Naive thymus-derived CD4-positive, alpha-beta T cell (primary cell): Measurements from ENCODE around the gene CEP19. TPM values are rescaled to one million over a fixed set of nuclear protein-coding genes. Genes with fewer than 3 reads are reported as not detected.
A peak's percentile ranks its signal among the peaks of the same experiment; 100 is the strongest.

Source experiments
- ATAC-seq: fragments of 150-1000 bp; cut with Tn5 transposase; 2 replicates; pipeline ENCODE4 v1.10.0; 2021; ENCODE audit warnings: mild to moderate bottlenecking, moderate library complexity
- CTCF ChIA-PET: fragments of 350-600 bp; sonication (Branson Sonifier 250); formaldehyde crosslinking; loops from one replicate; lab custom pipeline; 2021; ENCODE audit warnings: antibody characterized with exemption; lab: Charles Lee
- POLR2A ChIA-PET: fragments of 350-600 bp; sonication (Branson Sonifier 250); formaldehyde crosslinking; loops from one replicate; lab custom pipeline; 2021; ENCODE audit warnings: antibody characterized with exemption, inconsistent platforms; lab: Charles Lee
- DNase-seq, 9 donors: peaks; one replicate each; pipeline versions ENCODE4 v3.0.0 to v3.0.0-alpha.2; 2020 to 2022; ENCODE audit warnings: mixed read lengths in 1 of 9
- H3K27ac ChIP-seq: one replicate; pipeline ENCODE4 v1.7.0; 2013; ENCODE audit warnings: mild to moderate bottlenecking, low read depth, low read length, moderate library complexity
- H3K27me3 ChIP-seq, 2 donors: one replicate each; pipeline ENCODE4 v1.7.0; 2013; ENCODE audit warnings: low read length in 2 of 2, mild to moderate bottlenecking in 2 of 2, moderate library complexity in 2 of 2; ENCODE audit not compliant: control insufficient read depth in 2 of 2, insufficient read depth in 2 of 2
- H3K36me3 ChIP-seq, 3 experiments: 1 replicate in 2 of 3; 2 replicates in 1 of 3; pipeline ENCODE4 v1.7.0; 2013; ENCODE audit warnings: low read length in 3 of 3, mild to moderate bottlenecking in 3 of 3, moderate library complexity in 1 of 3; ENCODE audit not compliant: insufficient read depth in 3 of 3, control insufficient read depth in 2 of 3
- H3K4me1 ChIP-seq, 2 donors: one replicate each; pipeline ENCODE4 v1.7.0; 2013; ENCODE audit warnings: low read length in 2 of 2, mild to moderate bottlenecking in 2 of 2, moderate library complexity in 1 of 2; ENCODE audit not compliant: control insufficient read depth in 2 of 2, insufficient read depth in 2 of 2
- H3K4me3 ChIP-seq: 2 replicates; pipeline ENCODE4 v1.7.0; 2013; ENCODE audit warnings: mild to moderate bottlenecking, low read length
- H3K9me3 ChIP-seq, 3 experiments: 1 replicate in 2 of 3; 2 replicates in 1 of 3; pipeline ENCODE4 v1.7.0; 2013; ENCODE audit warnings: low read length in 3 of 3; ENCODE audit not compliant: control insufficient read depth in 2 of 3
- H3K27ac Mint-ChIP-seq, 9 donors: one replicate each; pipeline ENCODE4 v1.8.0; 2020 to 2022; ENCODE audit warnings: mixed read lengths in 9 of 9, mild to moderate bottlenecking in 8 of 9, moderate library complexity in 5 of 9, inconsistent platforms in 2 of 9
- H3K27me3 Mint-ChIP-seq, 5 donors: one replicate each; pipeline ENCODE4 v1.8.0; 2021 to 2022; ENCODE audit warnings: mixed read lengths in 5 of 5, mild to moderate bottlenecking in 1 of 5
- H3K36me3 Mint-ChIP-seq, 5 donors: one replicate each; pipeline ENCODE4 v1.8.0; 2020 to 2022; ENCODE audit warnings: mixed read lengths in 5 of 5, mild to moderate bottlenecking in 3 of 5, inconsistent platforms in 1 of 5
- H3K4me1 Mint-ChIP-seq, 7 donors: one replicate each; pipeline ENCODE4 v1.8.0; 2020 to 2022; ENCODE audit warnings: mixed read lengths in 7 of 7, mild to moderate bottlenecking in 3 of 7, inconsistent platforms in 1 of 7
- H3K4me3 Mint-ChIP-seq, 10 donors: one replicate each; pipeline ENCODE4 v1.8.0; 2020 to 2022; ENCODE audit warnings: mild to moderate bottlenecking in 10 of 10, mixed read lengths in 10 of 10, moderate library complexity in 6 of 10, inconsistent platforms in 2 of 10
- H3K9me3 Mint-ChIP-seq, 11 donors: one replicate each; pipeline ENCODE4 v1.8.0; 2020 to 2022; ENCODE audit warnings: mixed read lengths in 11 of 11, mild to moderate bottlenecking in 4 of 11, inconsistent platforms in 1 of 11, moderate library complexity in 1 of 11
- intact Hi-C, 2 donors: fragments of 100-400 bp; cut with micrococcal nuclease; formaldehyde crosslinking; loops; one replicate each; pipeline ENCODE4 v1.15.1; 2023
- polyA plus RNA-seq, 2 donors: library from polyadenylated mRNA; unstranded; fragments of 300-500 nt; fragmentation: Illumina TruSeq; gene quantifications; one replicate each; pipeline ENCODE4 v1.2.3, GENCODE V29; 2021
- total RNA-seq, 6 experiments: library from RNA in 5 of 6; stranded (reverse) in 5 of 6; gene quantifications; 1 replicate in 5 of 6; 2 replicates in 1 of 6; pipeline ENCODE4 v1.2.3 and lab custom pipeline; 2021 to 2026

Gene CEP19
- total and polyA plus RNA-seq, 7 experiments from 2014 or later = 0.96 to 10.7 (median 6.9) TPM

GRCh38 chr3:196712514-196713413, 714 bp upstream of the CEP19 start:
- peak; percentile 64 for ATAC-seq

GRCh38 chr3:196708467-196708866, 3.6 kb downstream of the CEP19 start:
- Mint-ChIP-seq H3K36me3 (peaks cover 0 to 10% (median 5%) of the 10 kb centered on the region in 5 donors), H3K4me3 (no peak overlapping the region), H3K4me1 (peaks cover 15 to 33% (median 24%) of the 10 kb centered on the region in 7 donors), H3K27ac (peak overlapping the region in 2 of 9 donors; percentile 8 to 84), H3K27me3 (no peaks in the 10 kb centered on the region), H3K9me3 (no peaks in the 10 kb centered on the region)
- ChIA-PET POLR2A (interaction anchor here (0.6 to 2.7 kb wide), 3 partner anchors 22 to 378 kb away, joined by 3 to 13 read pairs (median 3); partner anchors contain the start of gene PAK2), CTCF (no interaction called here)
- no peaks in the 10 kb centered on the region for H3K9me3 ChIP-seq
- no peaks in the 10 kb centered on the region for H3K36me3 ChIP-seq
- no peak for DNase-seq
- H3K27ac ChIP-seq = no peak overlapping the region
- peaks cover 12 to 14% of the 10 kb centered on the region in 2 donors for H3K4me1 ChIP-seq
- H3K4me3 ChIP-seq = no peak overlapping the region
- H3K27me3 ChIP-seq = no peaks in the 10 kb centered on the region
- intact Hi-C loops = no loop called here
- ATAC-seq = no peak

More at GRCh38 chr3:196712514-196713413, 714 bp upstream of the CEP19 start:
- Mint-ChIP-seq H3K4me3 (peak overlapping the region; percentile 78 to 89 (median 84)), H3K4me1 (peaks cover 16 to 48% (median 34%) of the 10 kb centered on the region in 7 donors), H3K36me3 (peaks cover 0 to 10% (median 0%) of the 10 kb centered on the region in 5 donors), H3K9me3 (no peaks in the 10 kb centered on the region), H3K27ac (peak overlapping the region; percentile 61 to 94 (median 88)), H3K27me3 (no peaks in the 10 kb centered on the region)
- Histone ChIP-seq H3K27ac (peak overlapping the region; percentile 96), H3K4me1 (peaks cover 12 to 14% of the 10 kb centered on the region in 2 donors), H3K9me3 (no peaks in the 10 kb centered on the region), H3K27me3 (no peaks in the 10 kb centered on the region), H3K4me3 (peak overlapping the region; percentile 79), H3K36me3 (no peaks in the 10 kb centered on the region)
- intact Hi-C loops = loop anchor here (1.0 to 10.0 kb wide), 11 partner anchors 27 to 805 kb away; partner anchors contain the start of genes FBXO45 (in 2 of the 2), NCBP2 (in 2 of the 2), PAK2 (in 2 of the 2) and UBXN7 (in 2 of the 2)
- POLR2A ChIA-PET = interaction anchor here (0.5 to 3.3 kb wide), 9 partner anchors 8 to 155 kb away, joined by 3 to 33 read pairs (median 4); partner anchors contain the start of genes FBXO45, PAK2, SENP5 and WDR53
- peak in 2 of 9 donors; percentile 58 to 85 for DNase-seq
- CTCF ChIA-PET = interaction anchor here (0.6 to 1.0 kb wide), 2 partner anchors 103 to 432 kb away, joined by 3 to 4 read pairs; no protein-coding TSS in a partner anchor

GRCh38 chr3:196707566-196707965, 4.5 kb downstream of the CEP19 start:
- ATAC-seq (no peak), DNase-seq (no peak)
- POLR2A ChIA-PET = interaction anchor here (0.7 to 2.7 kb wide), 2 partner anchors 33 to 49 kb away, joined by 3 to 13 read pairs; partner anchors contain the start of gene PAK2
- H3K9me3 ChIP-seq = no peaks in the 10 kb centered on the region
- no peak overlapping the region for H3K4me3 ChIP-seq
- H3K4me1 Mint-ChIP-seq = peaks cover 12 to 25% (median 17%) of the 10 kb centered on the region in 7 donors
- intact Hi-C loops = no loop called here
- H3K36me3 Mint-ChIP-seq = peaks cover 0 to 7% (median 5%) of the 10 kb centered on the region in 5 donors
- no peaks in the 10 kb centered on the region for H3K9me3 Mint-ChIP-seq
- CTCF ChIA-PET = no interaction called here
- no peaks in the 10 kb centered on the region for H3K27me3 Mint-ChIP-seq
- H3K4me3 Mint-ChIP-seq = no peak overlapping the region
- H3K27ac Mint-ChIP-seq = no peak overlapping the region
- H3K4me1 ChIP-seq = peaks cover 6 to 8% of the 10 kb centered on the region in 2 donors
- H3K27ac ChIP-seq = no peak overlapping the region
- H3K27me3 ChIP-seq = no peaks in the 10 kb centered on the region
- H3K36me3 ChIP-seq = no peaks in the 10 kb centered on the region

GRCh38 chr3:196706731-196707130, 5.3 kb downstream of the CEP19 start:
- Histone ChIP-seq H3K27me3 (no peaks in the 10 kb centered on the region), H3K4me1 (peaks cover 6 to 8% of the 10 kb centered on the region in 2 donors), H3K9me3 (no peaks in the 10 kb centered on the region), H3K27ac (no peak overlapping the region), H3K4me3 (no peak overlapping the region), H3K36me3 (no peaks in the 10 kb centered on the region)
- Mint-ChIP-seq H3K27ac (no peak overlapping the region), H3K9me3 (no peaks in the 10 kb centered on the region), H3K4me1 (peaks cover 11 to 23% (median 16%) of the 10 kb centered on the region in 7 donors), H3K27me3 (no peaks in the 10 kb centered on the region), H3K36me3 (peaks cover 0 to 6% (median 5%) of the 10 kb centered on the region in 5 donors), H3K4me3 (no peak overlapping the region)
- ChIA-PET POLR2A (interaction anchor here (2.7 kb wide), 1 partner anchor 34 kb away, joined by 13 read pairs; the partner anchor contains the start of gene PAK2), CTCF (interaction anchor here (0.6 kb wide), 1 partner anchor 22 kb away, joined by 4 read pairs; no protein-coding TSS in a partner anchor)
- ATAC-seq (no peak), DNase-seq (no peak)
- intact Hi-C loops = no loop called here

- Mint-ChIP-seq H3K9me3 (no peaks in the 10 kb centered on the region), H3K36me3 (peaks cover 0 to 6% (median 5%) of the 10 kb centered on the region in 5 donors), H3K27me3 (no peaks in the 10 kb centered on the region), H3K4me1 (peaks cover 7 to 19% (median 14%) of the 10 kb centered on the region in 7 donors), H3K27ac (no peak overlapping the region), H3K4me3 (no peak overlapping the region)
- Histone ChIP-seq H3K36me3 (no peaks in the 10 kb centered on the region), H3K27ac (no peak overlapping the region), H3K4me3 (no peak overlapping the region), H3K27me3 (no peaks in the 10 kb centered on the region), H3K4me1 (peaks cover 5% of the 10 kb centered on the region in 2 donors), H3K9me3 (no peaks in the 10 kb centered on the region)
- ChIA-PET CTCF (interaction anchor here (0.6 kb wide), 1 partner anchor 21 kb away, joined by 4 read pairs; no protein-coding TSS in a partner anchor), POLR2A (no interaction called here)
- ATAC-seq (no peak), DNase-seq (no peak)
- intact Hi-C loops = no loop called here
Observed at GRCh38 chr3:196706327-196706726, 5.7 kb downstream of the CEP19 start.

DNA sequence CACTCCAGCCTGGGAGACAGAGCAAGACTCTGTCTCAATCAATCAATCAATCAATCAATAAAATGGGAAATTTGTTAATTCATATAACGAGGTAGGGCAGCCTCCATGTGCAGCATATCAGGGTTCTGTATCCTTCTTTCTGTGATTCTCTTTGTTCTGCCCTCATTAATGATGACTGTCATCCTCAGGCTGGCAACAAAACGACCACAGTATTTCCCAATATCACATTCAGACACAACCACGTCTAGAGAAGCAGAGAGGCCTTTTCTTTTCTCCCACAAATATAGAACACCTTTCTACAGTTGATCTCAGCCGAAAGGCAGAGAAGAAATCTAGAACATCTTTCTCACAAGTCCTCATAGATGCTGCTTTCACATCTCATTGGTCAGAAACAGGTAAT, 11.2 kb downstream of the CEP19 start:
- Mint-ChIP-seq H3K9me3 (no peaks in the 10 kb centered on the region), H3K27ac (no peak overlapping the region), H3K4me3 (no peak overlapping the region), H3K27me3 (no peaks in the 10 kb centered on the region), H3K36me3 (no peaks in the 10 kb centered on the region), H3K4me1 (peaks cover 0 to 4% (median 4%) of the 10 kb centered on the region in 7 donors)
- no peak overlapping the region for H3K27ac ChIP-seq
- no peaks in the 10 kb centered on the region for H3K27me3 ChIP-seq
- ChIA-PET CTCF (no interaction called here), POLR2A (no interaction called here)
- intact Hi-C loops = no loop called here
- DNase-seq (no peak), ATAC-seq (no peak)
- H3K9me3 ChIP-seq = no peaks in the 10 kb centered on the region
- H3K4me3 ChIP-seq = no peak overlapping the region
- no peaks in the 10 kb centered on the region for H3K36me3 ChIP-seq
- no peaks in the 10 kb centered on the region for H3K4me1 ChIP-seq
